ENCODE results near the gene IP6K2.

Gene IP6K2

GRCh38 chr3:48688032-48688736 lies 28.8 kb downstream of the IP6K2 start:
- no peak for DNase-seq

- DNase-seq: no peak
Observed at GRCh38 chr3:48687220-48687678, 29.8 kb downstream of the IP6K2 start.

- no peak for DNase-seq
Observed at GRCh38 chr3:48686538-48687219, 30.3 kb downstream of the IP6K2 start.

- peak; percentile 76 for DNase-seq
Observed at GRCh38 chr3:48685603-48686511, 31.2 kb downstream of the IP6K2 start, which contains the start of gene NCKIPSD. Gene NCKIPSD (minus strand): TSS chr3:48685915. CDS start chr3:48685807, 108 bp downstream.

GRCh38 chr3:48685293-48685602 lies 31.8 kb downstream of the IP6K2 start:
- no peak for DNase-seq

GRCh38 chr3:48684480-48685143 lies 32.4 kb downstream of the IP6K2 start:
- DNase-seq: no peak

GRCh38 chr3:48684054-48684349 lies 33.0 kb downstream of the IP6K2 start:
- DNase-seq: no peak

- DNase-seq: no peak
Observed at GRCh38 chr3:48682786-48683185, 34.2 kb downstream of the IP6K2 start.

GRCh38 chr3:48681974-48682610 lies 34.9 kb downstream of the IP6K2 start:
- no peak for DNase-seq

GRCh38 chr3:48681541-48681880 lies 35.5 kb downstream of the IP6K2 start:
- no peak for DNase-seq

GRCh38 chr3:48680811-48681540 lies 36.0 kb downstream of the IP6K2 start:
- no peak for DNase-seq

GRCh38 chr3:48679411-48680391 lies 37.3 kb downstream of the IP6K2 start:
- DNase-seq: no peak

GRCh38 chr3:48678566-48679380 lies 38.2 kb downstream of the IP6K2 start:
- DNase-seq: no peak

- no peak for DNase-seq
Observed at GRCh38 chr3:48678056-48678455, 39.0 kb downstream of the IP6K2 start.

- DNase-seq: no peak
Observed at GRCh38 chr3:48674505-48674904, 42.5 kb downstream of the IP6K2 start.

- DNase-seq: no peak
Observed at GRCh38 chr3:48672522-48672921, 44.5 kb downstream of the IP6K2 start.

GRCh38 chr3:48664929-48665328 lies 52.1 kb downstream of the IP6K2 start:
- DNase-seq: peak; percentile 15

- DNase-seq: no peak
Observed at GRCh38 chr3:48664313-48664644, 52.7 kb downstream of the IP6K2 start.

- DNase-seq: peak; percentile 97
Observed at GRCh38 chr3:48663489-48664312, 53.3 kb downstream of the IP6K2 start.

Measured in NCI-H2029 (cell line).